ENCODE results near the gene RAB17. TPM values are rescaled to one million over a fixed set of nuclear protein-coding genes. Genes with fewer than 3 reads are reported as not detected.

The RAB17 gene
- total and polyA plus RNA-seq, 7 donors, result 0.33 to 48.8 (median 2.8) TPM

DNA sequence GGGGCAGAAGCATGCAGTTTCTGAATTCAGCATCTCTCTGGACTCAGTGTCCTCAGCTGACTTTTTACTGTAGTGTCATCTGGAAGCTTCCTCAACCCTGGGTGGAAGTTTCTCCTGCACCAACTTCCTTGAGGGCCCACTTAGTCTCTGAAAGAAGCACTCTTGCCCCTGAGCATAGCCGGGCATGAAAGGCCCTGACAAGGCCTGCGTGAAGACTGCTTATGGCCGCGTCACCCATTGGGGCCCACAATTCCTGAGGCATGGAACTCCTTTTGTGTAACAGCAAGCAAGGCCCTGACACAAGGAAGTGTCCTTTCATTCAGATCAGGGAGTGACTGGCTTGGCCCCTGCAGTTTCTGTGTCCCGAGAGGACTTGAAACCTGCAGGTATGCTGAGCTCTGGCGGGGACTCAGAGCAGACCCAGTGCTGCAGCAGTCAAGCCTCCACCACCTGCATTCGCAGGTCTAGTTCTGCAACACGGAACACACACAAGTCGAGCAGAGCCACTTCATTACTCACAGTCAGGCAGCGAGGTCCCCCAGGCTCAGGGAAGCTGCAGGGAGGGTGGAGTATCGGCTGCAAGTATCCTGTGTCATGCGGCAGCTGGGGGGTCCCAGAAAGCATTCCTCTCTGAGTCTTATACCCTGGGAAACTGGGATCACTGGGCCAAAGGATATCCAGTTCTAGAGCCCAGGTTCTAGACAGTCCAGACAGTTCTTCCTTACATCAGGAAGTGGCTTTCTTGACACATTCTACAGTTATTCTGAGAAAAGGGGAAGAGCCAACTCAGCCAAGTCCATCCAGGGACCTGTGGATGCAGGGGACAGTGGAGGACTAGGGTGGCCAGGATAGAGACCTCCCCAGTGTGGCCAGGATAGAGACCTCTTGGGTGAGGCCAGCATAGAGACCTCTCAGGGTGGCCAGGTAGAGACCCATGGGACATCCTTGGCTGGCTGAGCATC is 59.8 kb downstream of the RAB17 start:
- Histone ChIP-seq H3K27ac (no peak overlapping the region), H3K27me3 (no peaks in the 10 kb centered on the region), H3K4me3 (no peak overlapping the region), H3K4me1 (no peaks in the 10 kb centered on the region), H3K36me3 (no peaks in the 10 kb centered on the region), H3K9me3 (no peaks in the 10 kb centered on the region)
- intact Hi-C loops (cut with DNase I), result no loop called here
- 92 to 96% methylated on average over 12 of the region's 12 CpGs for WGBS, 2 donors
- TF ChIP-seq POLR2AphosphoS5 (IDR thresholded peaks at IDR 0.05) (no peak), EP300 (IDR thresholded peaks at IDR 0.05) (no peak), POLR2A (IDR thresholded peaks at IDR 0.05) (no peak)
- TF ChIP-seq, protein P1, sequence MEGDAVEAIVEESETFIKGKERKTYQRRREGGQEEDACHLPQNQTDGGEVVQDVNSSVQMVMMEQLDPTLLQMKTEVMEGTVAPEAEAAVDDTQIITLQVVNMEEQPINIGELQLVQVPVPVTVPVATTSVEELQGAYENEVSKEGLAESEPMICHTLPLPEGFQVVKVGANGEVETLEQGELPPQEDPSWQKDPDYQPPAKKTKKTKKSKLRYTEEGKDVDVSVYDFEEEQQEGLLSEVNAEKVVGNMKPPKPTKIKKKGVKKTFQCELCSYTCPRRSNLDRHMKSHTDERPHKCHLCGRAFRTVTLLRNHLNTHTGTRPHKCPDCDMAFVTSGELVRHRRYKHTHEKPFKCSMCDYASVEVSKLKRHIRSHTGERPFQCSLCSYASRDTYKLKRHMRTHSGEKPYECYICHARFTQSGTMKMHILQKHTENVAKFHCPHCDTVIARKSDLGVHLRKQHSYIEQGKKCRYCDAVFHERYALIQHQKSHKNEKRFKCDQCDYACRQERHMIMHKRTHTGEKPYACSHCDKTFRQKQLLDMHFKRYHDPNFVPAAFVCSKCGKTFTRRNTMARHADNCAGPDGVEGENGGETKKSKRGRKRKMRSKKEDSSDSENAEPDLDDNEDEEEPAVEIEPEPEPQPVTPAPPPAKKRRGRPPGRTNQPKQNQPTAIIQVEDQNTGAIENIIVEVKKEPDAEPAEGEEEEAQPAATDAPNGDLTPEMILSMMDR (IDR thresholded peaks at IDR 0.05), result no peak
- DNase-seq, result no peak

DNA sequence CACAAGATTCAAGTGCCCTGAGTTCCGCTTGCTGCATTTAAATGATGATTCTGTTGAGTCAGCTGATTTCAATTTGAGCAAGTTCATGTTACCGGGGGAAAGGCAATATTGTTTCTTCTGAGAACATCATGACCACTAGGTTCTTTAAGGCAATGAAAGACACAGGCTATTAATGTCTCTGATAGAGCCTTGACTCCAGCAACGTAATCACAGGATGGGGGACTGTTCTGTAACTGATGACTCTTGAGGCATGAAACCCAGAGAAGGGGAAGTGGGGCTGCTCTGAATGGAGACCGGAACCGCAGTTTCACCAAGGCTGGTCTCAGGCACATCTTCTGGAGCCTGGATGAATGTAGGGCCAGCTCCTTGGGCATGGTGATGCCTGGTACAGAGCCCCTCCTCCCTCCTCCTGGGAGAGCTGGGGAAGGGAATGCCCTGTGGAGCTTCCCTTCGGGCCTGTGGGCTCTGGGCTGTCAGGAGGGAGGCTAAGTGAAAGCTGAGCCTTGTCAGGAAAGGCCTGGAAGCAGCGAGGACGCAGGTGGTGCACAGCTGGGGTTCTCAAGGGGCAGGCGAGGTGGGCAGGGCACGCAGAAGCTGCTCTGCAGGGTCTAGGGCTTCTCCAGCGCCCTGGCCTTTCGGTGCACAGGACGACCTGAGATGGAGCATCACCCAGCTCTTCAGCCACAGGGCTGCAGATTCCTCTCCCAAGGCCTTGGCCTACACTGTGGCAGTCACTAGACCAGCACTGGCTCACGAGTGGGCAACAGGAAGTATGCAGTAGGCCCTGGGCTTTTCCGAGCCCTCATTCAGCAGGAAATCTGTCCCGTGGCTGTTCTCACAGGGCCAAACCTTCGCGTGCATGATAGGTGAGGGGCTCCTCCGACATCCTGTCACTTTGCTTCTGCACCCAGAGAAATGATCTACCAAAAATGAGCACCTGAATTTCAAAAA is 60.8 kb downstream of the RAB17 start:
- no peaks in the 10 kb centered on the region for H3K4me1 ChIP-seq
- TF ChIP-seq, protein P1 (IDR thresholded peaks at IDR 0.05), result no peak
- TF ChIP-seq EP300 (IDR thresholded peaks at IDR 0.05) (no peak), POLR2A (IDR thresholded peaks at IDR 0.05) (no peak), POLR2AphosphoS5 (IDR thresholded peaks at IDR 0.05) (no peak)
- H3K27me3 ChIP-seq, result no peaks in the 10 kb centered on the region
- H3K9me3 ChIP-seq, result no peaks in the 10 kb centered on the region
- no peak for DNase-seq
- no peak overlapping the region for H3K4me3 ChIP-seq
- no peak overlapping the region for H3K27ac ChIP-seq
- intact Hi-C loops (cut with DNase I), result no loop called here
- H3K36me3 ChIP-seq, result no peaks in the 10 kb centered on the region
- 88 to 92% methylated on average over 19 of the region's 19 CpGs for WGBS, 2 donors

DNA sequence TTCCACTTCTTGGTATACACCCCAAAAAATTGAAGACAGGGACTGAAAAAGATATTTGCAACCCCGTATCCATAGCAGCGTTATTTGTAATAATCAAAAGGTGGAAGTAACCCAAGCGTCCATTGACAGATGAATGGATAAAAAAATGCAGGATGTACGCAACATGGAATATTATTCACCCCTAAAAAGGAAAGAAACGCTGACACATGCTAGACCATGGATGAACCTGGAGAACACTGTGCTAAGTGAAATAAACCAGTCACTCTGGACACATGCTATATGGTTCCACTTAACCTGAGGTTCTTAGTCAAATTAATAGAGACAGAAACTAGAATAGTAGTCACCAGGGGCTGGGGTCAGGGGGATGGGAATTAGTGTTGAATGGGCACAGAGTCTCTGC is 62.8 kb downstream of the RAB17 start:
- no peak overlapping the region for H3K27ac ChIP-seq
- DNase-seq, result no peak
- intact Hi-C loops (cut with DNase I), result no loop called here
- H3K4me3 ChIP-seq, result no peak overlapping the region
- 94 to 98% methylated on average over 5 of the region's 5 CpGs for WGBS, 2 donors
- H3K36me3 ChIP-seq, result no peaks in the 10 kb centered on the region
- TF ChIP-seq EP300 (IDR thresholded peaks at IDR 0.05), result no peak
- TF ChIP-seq, protein P1 (IDR thresholded peaks at IDR 0.05), result no peak
- no peak for TF ChIP-seq POLR2AphosphoS5 (IDR thresholded peaks at IDR 0.05)
- no peak for TF ChIP-seq POLR2A (IDR thresholded peaks at IDR 0.05)
- H3K27me3 ChIP-seq, result no peaks in the 10 kb centered on the region
- no peaks in the 10 kb centered on the region for H3K4me1 ChIP-seq
- no peaks in the 10 kb centered on the region for H3K9me3 ChIP-seq

DNA sequence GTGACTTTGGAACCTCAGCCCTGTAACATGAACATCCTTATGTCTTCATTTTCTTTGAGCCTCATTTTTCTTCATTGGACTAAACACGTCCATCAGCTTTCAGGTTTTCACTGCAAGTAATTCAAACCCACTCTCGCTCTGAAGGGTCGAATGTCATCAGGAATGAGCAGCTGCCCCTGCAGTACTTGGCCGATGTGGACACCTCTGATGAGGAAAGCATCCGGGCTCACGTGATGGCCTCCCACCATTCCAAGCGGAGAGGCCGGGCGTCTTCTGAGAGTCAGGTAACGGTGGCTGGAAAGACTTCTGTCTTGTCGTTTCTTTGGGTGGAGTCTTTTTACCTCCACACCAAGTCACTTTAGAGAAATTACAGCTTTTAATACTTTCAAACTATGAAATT is 63.3 kb downstream of the RAB17 start:
- Histone ChIP-seq H3K4me3 (no peak overlapping the region), H3K27ac (no peak overlapping the region), H3K36me3 (no peaks in the 10 kb centered on the region), H3K4me1 (no peaks in the 10 kb centered on the region), H3K9me3 (no peaks in the 10 kb centered on the region), H3K27me3 (no peaks in the 10 kb centered on the region)
- TF ChIP-seq POLR2A (IDR thresholded peaks at IDR 0.05), result no peak
- TF ChIP-seq, protein P1 (IDR thresholded peaks at IDR 0.05), result no peak
- TF ChIP-seq POLR2AphosphoS5 (IDR thresholded peaks at IDR 0.05), result no peak
- no peak for TF ChIP-seq EP300 (IDR thresholded peaks at IDR 0.05)
- DNase-seq, result no peak
- 93 to 95% methylated on average over 11 of the region's 11 CpGs for WGBS, 2 donors
- intact Hi-C loops (cut with DNase I), result no loop called here
